Upper lobe of left lung (tissue), 4 donors: ENCODE data around the gene DYRK3.

ENCODE experiments used
- POLR2AphosphoS5 ChIP-seq, 2 donors: sonication (generic); formaldehyde crosslinking; IDR thresholded peaks; one replicate each; pipeline ENCODE4 v1.5.1; 2017; ENCODE audit warnings: antibody characterized with exemption in 2 of 2
- TF ChIP-seq, protein P1 (sequence below), 6 experiments: fragments of 450-650 bp in 4 of 6; fragments of 200-600 bp in 2 of 6; sonication (generic) in 2 of 6; IDR thresholded peaks; one replicate each; pipeline ENCODE4 v1.5.1; 2016 to 2019; ENCODE audit warnings: antibody characterized with exemption in 6 of 6

DNA sequence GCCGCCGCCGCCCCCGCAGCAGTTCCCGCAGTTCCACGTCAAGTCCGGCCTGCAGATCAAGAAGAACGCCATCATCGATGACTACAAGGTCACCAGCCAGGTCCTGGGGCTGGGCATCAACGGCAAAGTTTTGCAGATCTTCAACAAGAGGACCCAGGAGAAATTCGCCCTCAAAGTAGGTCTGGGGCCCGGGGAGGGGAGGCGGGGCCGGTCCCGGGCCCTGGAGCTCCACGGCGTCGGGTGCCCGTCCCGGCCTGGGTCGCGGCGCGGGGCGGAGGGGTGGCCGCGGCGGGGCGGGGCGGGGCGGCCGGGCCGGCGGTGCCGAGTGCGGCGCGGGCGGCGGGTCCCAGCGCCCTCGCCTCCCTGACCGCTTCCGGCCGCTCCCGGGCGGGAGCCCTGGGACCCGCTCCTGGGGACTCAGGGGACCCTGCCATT, 50.0 kb downstream of the DYRK3 start:
- TF ChIP-seq, protein P1, sequence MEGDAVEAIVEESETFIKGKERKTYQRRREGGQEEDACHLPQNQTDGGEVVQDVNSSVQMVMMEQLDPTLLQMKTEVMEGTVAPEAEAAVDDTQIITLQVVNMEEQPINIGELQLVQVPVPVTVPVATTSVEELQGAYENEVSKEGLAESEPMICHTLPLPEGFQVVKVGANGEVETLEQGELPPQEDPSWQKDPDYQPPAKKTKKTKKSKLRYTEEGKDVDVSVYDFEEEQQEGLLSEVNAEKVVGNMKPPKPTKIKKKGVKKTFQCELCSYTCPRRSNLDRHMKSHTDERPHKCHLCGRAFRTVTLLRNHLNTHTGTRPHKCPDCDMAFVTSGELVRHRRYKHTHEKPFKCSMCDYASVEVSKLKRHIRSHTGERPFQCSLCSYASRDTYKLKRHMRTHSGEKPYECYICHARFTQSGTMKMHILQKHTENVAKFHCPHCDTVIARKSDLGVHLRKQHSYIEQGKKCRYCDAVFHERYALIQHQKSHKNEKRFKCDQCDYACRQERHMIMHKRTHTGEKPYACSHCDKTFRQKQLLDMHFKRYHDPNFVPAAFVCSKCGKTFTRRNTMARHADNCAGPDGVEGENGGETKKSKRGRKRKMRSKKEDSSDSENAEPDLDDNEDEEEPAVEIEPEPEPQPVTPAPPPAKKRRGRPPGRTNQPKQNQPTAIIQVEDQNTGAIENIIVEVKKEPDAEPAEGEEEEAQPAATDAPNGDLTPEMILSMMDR (IDR thresholded peaks at IDR 0.05) = no peak
- TF ChIP-seq POLR2AphosphoS5 (IDR thresholded peaks at IDR 0.05) = no peak
